NCI-H1092 treated with DMSO at 0.1 percent for 48 hours (cell line): ENCODE results near the gene B3GNT3.
"Not testable (repeated sequence)": the region's sequence is repeated elsewhere in the genome, so short reads cannot be mapped to it uniquely, and the experiment has no call there.

Source experiments
- DNase-seq: peaks from one replicate; lab custom pipeline; 2025; lab: John Stamatoyannopoulos, UW

Gene B3GNT3

GRCh38 chr19:17766543-17767131, 28.3 kb upstream of the B3GNT3 start:
- peak; percentile 48 for DNase-seq

- no peak for DNase-seq
Observed at GRCh38 chr19:17767559-17767958, 27.4 kb upstream of the B3GNT3 start.

- DNase-seq, result no peak
Observed at GRCh38 chr19:17770613-17771012, 24.3 kb upstream of the B3GNT3 start.

- DNase-seq, result no peak
Observed at GRCh38 chr19:17772172-17772571, 22.8 kb upstream of the B3GNT3 start.

GRCh38 chr19:17775245-17775927, 19.6 kb upstream of the B3GNT3 start:
- DNase-seq, result no peak

GRCh38 chr19:17775991-17776803, 18.7 kb upstream of the B3GNT3 start:
- no peak for DNase-seq

- not testable (repeated sequence) for DNase-seq
Observed at GRCh38 chr19:17777840-17778239, 17.1 kb upstream of the B3GNT3 start.

- no peak for DNase-seq
Observed at GRCh38 chr19:17778251-17778967, 16.5 kb upstream of the B3GNT3 start.

GRCh38 chr19:17778968-17779929, 15.7 kb upstream of the B3GNT3 start:
- DNase-seq, result no peak

GRCh38 chr19:17780781-17781180, 14.2 kb upstream of the B3GNT3 start:
- no peak for DNase-seq

- DNase-seq, result not testable (repeated sequence)
Observed at GRCh38 chr19:17783721-17784120, 11.2 kb upstream of the B3GNT3 start.

- DNase-seq, result peak; percentile 75
Observed at GRCh38 chr19:17784201-17785008, 10.5 kb upstream of the B3GNT3 start.

- DNase-seq, result no peak
Observed at GRCh38 chr19:17787274-17787913, 7.5 kb upstream of the B3GNT3 start.

GRCh38 chr19:17788632-17789031, 6.3 kb upstream of the B3GNT3 start:
- DNase-seq, result no peak

GRCh38 chr19:17790059-17790780, 4.7 kb upstream of the B3GNT3 start:
- no peak for DNase-seq

GRCh38 chr19:17794412-17794730, 567 bp upstream of the B3GNT3 start:
- no peak for DNase-seq

GRCh38 chr19:17795495-17795856, 538 bp downstream of the B3GNT3 start:
- DNase-seq, result no peak

- DNase-seq, result no peak
Observed at GRCh38 chr19:17796013-17796837, 1.3 kb downstream of the B3GNT3 start.
